Measurements from ENCODE around the gene ACSL3. TPM values are rescaled to one million over a fixed set of nuclear protein-coding genes. Genes with fewer than 3 reads are reported as not detected.

Gene ACSL3
- polyA plus RNA-seq, 6 donors from 2014 or later: 20.1 to 36.4 (median 29.2) TPM

Other genes with a start within 250 kb of the ACSL3 start
- gene FARSB, start 204.9 kb upstream of the ACSL3 start, polyA plus RNA-seq (ENCODE audit: low read depth in 6 of 6): 10 to 100 TPM; 20.8 to 35.3 (median 30.3) TPM
- not detected for gene MOGAT1, start 189.4 kb upstream of the ACSL3 start, polyA plus RNA-seq (ENCODE audit: low read depth in 6 of 6)
- not detected for gene KCNE4, start 191.2 kb downstream of the ACSL3 start, polyA plus RNA-seq (ENCODE audit: low read depth in 6 of 6)